HepG2 (cell line): ENCODE data around the gene SLX9. TPM values are rescaled to one million over a fixed set of nuclear protein-coding genes. Genes with fewer than 3 reads are reported as not detected.

Experiments used
- ATAC-seq: fragments of 200-7000 bp; cut with Tn5 transposase; 3 replicates; pipeline ENCODE4 v1.9.1; 2020; ENCODE audit warnings: mild to moderate bottlenecking, moderate library complexity
- BruUV-seq: library from RNA; stranded (reverse); fragments of 400-500 nt; replicated peaks from 2 replicates; lab custom pipeline; 2021; lab: Mats Ljungman, UMichigan
- CTCF ChIA-PET: fragments of 300-600 bp; formaldehyde crosslinking; extraction: SDS; loops from one replicate; lab custom pipeline; 2021; ENCODE audit warnings: low total read pairs, inconsistent platforms, low intra/inter-chr PET ratio; lab: Yijun Ruan, JAX
- POLR2A ChIA-PET: fragments of 350-600 bp; sonication (Branson Sonifier 250); formaldehyde crosslinking; loops from one replicate; lab custom pipeline; 2020; ENCODE audit warnings: antibody characterized with exemption, inconsistent platforms; lab: Yijun Ruan, JAX
- DNase-seq: peaks from one replicate; pipeline ENCODE4 v3.0.0-alpha.2; 2015; ENCODE audit warnings: low spot score
- FAIRE-seq: peaks from 3 replicates; lab custom pipeline; 2011; peaks lifted over from hg19 to GRCh38; lab: Jason Lieb, UNC
- H2AFZ ChIP-seq: one replicate; pipeline ENCODE4 v1.6.1; 2011; ENCODE audit warnings: low read length, inconsistent platforms
- H3K27ac ChIP-seq: fragments of 300-600 bp; 3 replicates; pipeline ENCODE4 v1.8.0; 2011; ENCODE audit warnings: mixed run types, mild to moderate bottlenecking, mixed read lengths, low read length, inconsistent platforms; ENCODE audit not compliant: insufficient read depth; ENCODE audit errors: extremely low read length
- H3K27me3 ChIP-seq, 2 experiments: fragments of 200-600 bp in 1 of 2; 2 replicates in 1 of 2; 3 replicates in 1 of 2; pipeline versions ENCODE4 v1.6.0 to v1.8.0; 2011; ENCODE audit warnings: low read length in 2 of 2, mild to moderate bottlenecking in 2 of 2, moderate library complexity in 2 of 2, inconsistent platforms in 1 of 2; ENCODE audit not compliant: insufficient read depth in 2 of 2, control insufficient read depth in 1 of 2
- H3K36me3 ChIP-seq, 2 experiments: fragments of 200-600 bp in 1 of 2; replicated peaks in 1 of 2; 2 replicates in 1 of 2; 3 replicates in 1 of 2; pipeline versions ENCODE4 v1.5.1 to v1.8.0; 2011; ENCODE audit warnings: low read length in 2 of 2, inconsistent platforms in 1 of 2; ENCODE audit not compliant: insufficient read depth in 2 of 2, control insufficient read depth in 1 of 2
- H3K4me1 ChIP-seq: 2 replicates; pipeline ENCODE4 v1.5.1; 2012; ENCODE audit warnings: low read length, inconsistent platforms; ENCODE audit not compliant: insufficient read depth
- H3K4me2 ChIP-seq: 2 replicates; pipeline ENCODE4 v1.6.0; 2011; ENCODE audit warnings: low read depth, low read length, inconsistent platforms
- H3K4me3 ChIP-seq, 3 experiments: fragments of 200-600 bp in 1 of 3; sonication (generic), shearing (Covaris generic) in 1 of 3; replicated peaks in 1 of 3; 2 replicates each; pipeline ENCODE4 v1.5.1; 2011 to 2016; ENCODE audit warnings: low read length in 3 of 3, inconsistent platforms in 2 of 3, low read depth in 2 of 3, mild to moderate bottlenecking in 2 of 3, control low read depth in 1 of 3, mixed read lengths in 1 of 3; ENCODE audit not compliant: insufficient read depth in 1 of 3
- H3K79me2 ChIP-seq: one replicate; pipeline ENCODE4 v1.6.1; 2011; ENCODE audit warnings: low read length, inconsistent platforms; ENCODE audit not compliant: insufficient read depth
- H3K9ac ChIP-seq: 2 replicates; pipeline ENCODE4 v1.6.0; 2011; ENCODE audit warnings: mild to moderate bottlenecking, low read depth, low read length, inconsistent platforms; ENCODE audit not compliant: insufficient read depth
- H3K9me3 ChIP-seq: 2 replicates; pipeline ENCODE4 v1.5.1; 2012; ENCODE audit warnings: mild to moderate bottlenecking, low read length
- H4K20me1 ChIP-seq: 2 replicates; pipeline ENCODE4 v1.6.0; 2011; ENCODE audit warnings: inconsistent platforms, mild to moderate bottlenecking, low read length, moderate library complexity; ENCODE audit not compliant: insufficient read depth
- AGO2 ChIP-seq: fragments of 200-400 bp; formaldehyde crosslinking; optimal IDR thresholded peaks from 2 replicates; pipeline ENCODE3; 2017; ENCODE audit warnings: mild to moderate bottlenecking, low read depth, low read length, moderate library complexity
- EZH2 ChIP-seq: conservative IDR thresholded peaks from 2 replicates; pipeline ENCODE4 v1.6.1; 2012; ENCODE audit warnings: mild to moderate bottlenecking, low read depth, low read length, moderate library complexity
- FOXA1 ChIP-seq, 2 experiments: fragments of 450-650 bp in 1 of 2; sonication (generic) in 1 of 2; formaldehyde crosslinking in 1 of 2; IDR thresholded peaks; 2 replicates each; pipeline versions ENCODE4 v1.4.0 to v1.6.1; 2016 to 2020; ENCODE audit warnings: missing genetic modification reagents in 1 of 2
- HNRNPL ChIP-seq: fragments of 200-400 bp; formaldehyde crosslinking; IDR thresholded peaks from 2 replicates; pipeline ENCODE4 v1.6.1; 2017; ENCODE audit warnings: mild to moderate bottlenecking, low read depth, low read length
- MAFF ChIP-seq: IDR thresholded peaks from 2 replicates; pipeline ENCODE4 v1.6.1; 2011; ENCODE audit warnings: low read depth, low read length, improper control_type of control experiment
- MAFK ChIP-seq, 2 experiments: IDR thresholded peaks in 1 of 2; conservative IDR thresholded peaks in 1 of 2; 2 replicates each; pipeline ENCODE4 v1.6.1; 2011; ENCODE audit warnings: improper control_type of control experiment in 2 of 2, low read length in 2 of 2
- MED8 ChIP-seq: sonication (generic); formaldehyde crosslinking; IDR thresholded peaks from 2 replicates; pipeline ENCODE4 v1.8.1; 2023; ENCODE audit warnings: mild to moderate bottlenecking, missing genetic modification reagents; ENCODE audit not compliant: insufficient replicate concordance
- NONO ChIP-seq, 2 experiments: fragments of 450-650 bp in 1 of 2; sonication (generic) in 1 of 2; formaldehyde crosslinking in 1 of 2; IDR thresholded peaks in 1 of 2; conservative IDR thresholded peaks in 1 of 2; 2 replicates each; pipeline versions ENCODE4 v1.6.1 to v1.8.0; 2017 to 2022; ENCODE audit warnings: mild to moderate bottlenecking in 1 of 2, missing genetic modification reagents in 1 of 2, moderate library complexity in 1 of 2
- ZNF343 ChIP-seq: sonication (generic); formaldehyde crosslinking; IDR thresholded peaks from 2 replicates; pipeline ENCODE4 v1.4.0; 2020; ENCODE audit warnings: mild to moderate bottlenecking, missing genetic modification reagents
- ZNF547 ChIP-seq: sonication (generic); formaldehyde crosslinking; IDR thresholded peaks from 2 replicates; pipeline ENCODE4 v1.5.1; 2020; ENCODE audit warnings: mild to moderate bottlenecking, missing genetic modification reagents
- WGBS: methylation state at CpG from one replicate; pipeline ENCODE4 v1.1.6; 2017; ENCODE audit warnings: low lambda C conversion rate; 5-methylcytosine and 5-hydroxymethylcytosine counted together
- in situ Hi-C: cut with HindIII; loops from 2 replicates; pipeline ENCODE4 v1.10.0; 2017; ENCODE audit warnings: low pct_unique_long_range_greater_than_20kb; ENCODE audit not compliant: extremely low pct_ligation_motif_present
- intact Hi-C: fragments of 100-400 bp; cut with micrococcal nuclease; formaldehyde crosslinking; loops from one replicate; pipeline ENCODE4 v1.10.0; 2022; ENCODE audit not compliant: unreplicated experiment
- polyA plus RNA-seq, 8 experiments: library from polyadenylated mRNA; depleted of rRNA in 3 of 8; stranded (reverse) in 7 of 8; unstranded in 1 of 8; fragments of >200 nt; fragmentation: Illumina TruSeq in 4 of 8; extraction: Trizol in 4 of 8; gene quantifications; 2 replicates each; pipeline versions ENCODE4 v1.2.1 to v1.2.3, GENCODE V29; 2011 to 2016; ENCODE audit warnings: low read depth in 4 of 8, missing spikeins in 1 of 8, mixed read lengths in 1 of 8; ENCODE audit not compliant: insufficient read depth in 1 of 8
- total RNA-seq, 5 experiments: library from RNA; depleted of rRNA; stranded (reverse); fragments of >200 nt; fragmentation: Illumina TruSeq; extraction: Trizol; gene quantifications; 2 replicates each; pipeline ENCODE4 v1.2.3, GENCODE V29; 2016; ENCODE audit warnings: low read depth in 1 of 5

Gene SLX9
- total and polyA plus RNA-seq, 2 of the 13 experiments (the other 11 are each of a cell fraction or from before 2014, with no cell fraction given): 21.0 to 47.1 TPM

DNA sequence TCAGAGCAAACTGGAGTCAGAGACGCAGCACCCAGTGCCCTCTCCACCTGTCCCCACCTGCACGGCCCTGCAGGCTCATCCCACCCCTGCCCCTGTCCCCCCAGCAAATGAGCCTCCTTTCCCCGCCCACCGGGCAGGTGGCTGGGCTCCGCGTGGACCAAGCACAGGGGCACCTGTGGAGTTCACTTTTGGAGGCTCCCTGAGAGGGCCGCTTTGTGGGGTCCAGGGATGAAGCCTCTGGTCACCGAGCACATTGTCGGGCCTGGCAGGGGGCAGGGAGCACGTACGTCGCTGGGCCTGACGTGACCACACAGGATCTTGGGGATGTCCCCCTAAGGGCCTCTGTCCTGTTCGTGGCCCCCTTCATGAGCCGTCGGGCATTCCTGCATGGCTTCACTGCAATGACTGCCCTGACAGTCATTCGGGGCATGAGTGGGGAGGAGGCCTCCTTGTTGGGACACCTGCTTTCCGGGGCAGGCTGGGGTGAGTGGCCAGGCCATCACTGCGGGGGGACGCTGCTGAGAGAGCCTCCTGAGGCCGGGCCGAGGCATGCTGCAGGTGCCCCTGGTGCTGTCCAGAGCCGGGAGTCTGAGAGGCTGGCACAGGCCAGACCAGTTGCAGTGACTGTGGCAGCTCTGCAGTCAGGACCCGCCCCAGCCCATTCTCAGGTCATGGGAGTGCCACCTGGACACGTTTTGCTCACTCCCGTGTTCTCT is 19.7 kb downstream of the SLX9 start:
- FAIRE-seq (no peak), DNase-seq (no peak), ATAC-seq (no peak)
- Histone ChIP-seq H4K20me1 (peaks cover 5% of the 10 kb centered on the region; the same call in 1 of the 2 replicates), H3K79me2 (peaks cover 34% of the 10 kb centered on the region), H3K27ac (no peak overlapping the region), H3K9ac (no peak overlapping the region), H3K4me3 (no peak overlapping the region)
- in situ Hi-C loops: no loop called here
- POLR2A ChIA-PET: no interaction called here
- BruUV-seq: no TSS peak
- TF ChIP-seq FOXA1 (IDR thresholded peaks at IDR 0.05): no peak
- no peak for TF ChIP-seq FOXA1 (CRISPR knock-in tag; IDR thresholded peaks at IDR 0.05)
- no peak for TF ChIP-seq ZNF547 (CRISPR knock-in tag)
- peak; percentile 46 for TF ChIP-seq AGO2
- TF ChIP-seq, all 625 proteins: peak for 1
- H3K36me3 ChIP-seq: peaks cover 33 to 77% of the 10 kb centered on the region in 2 experiments
- no peaks in the 10 kb centered on the region for H3K4me1 ChIP-seq
- intact Hi-C loops: no loop called here
- 100% methylated on average over 6 of the region's 26 CpGs for WGBS
- no peak overlapping the region for H2AFZ ChIP-seq
- H3K4me2 ChIP-seq: no peak overlapping the region
- no peaks in the 10 kb centered on the region for H3K27me3 ChIP-seq
- CTCF ChIA-PET: no interaction called here
- H3K9me3 ChIP-seq: no peaks in the 10 kb centered on the region

- WGBS: 96% methylated on average over 23 of the region's 23 CpGs
- no peak for ATAC-seq
- Histone ChIP-seq H3K4me3 (no peak overlapping the region), H3K36me3 (peaks cover 30 to 81% of the 10 kb centered on the region in 2 experiments), H4K20me1 (peaks cover 5% of the 10 kb centered on the region; the same call in 1 of the 2 replicates), H3K79me2 (peaks cover 32% of the 10 kb centered on the region), H2AFZ (no peak overlapping the region), H3K27me3 (no peaks in the 10 kb centered on the region), H3K4me2 (no peak overlapping the region), H3K9me3 (no peaks in the 10 kb centered on the region), H3K4me1 (no peaks in the 10 kb centered on the region), H3K9ac (no peak overlapping the region), H3K27ac (no peak overlapping the region)
- no peak for TF ChIP-seq EZH2
- TF ChIP-seq MAFK (conservative IDR thresholded peaks at IDR 0.05 in 1 of 2, IDR thresholded peaks at IDR 0.05 in 1 of 2; ENCODE audit: low read length in 2 of 2): peak; percentile 60 to 77
- TF ChIP-seq MAFF: peak; percentile 58; the same call in 1 of the 2 replicates
- TF ChIP-seq MED8 (CRISPR knock-in tag): no peak
- TF ChIP-seq ZNF343: no peak
- TF ChIP-seq NONO (IDR thresholded peaks at IDR 0.05): no peak
- TF ChIP-seq NONO (CRISPR knock-in tag; conservative IDR thresholded peaks at IDR 0.05): no peak
- 0 out of 2 replicates have a peak, but pooled peaks have one; percentile 24 for TF ChIP-seq HNRNPL
- intact Hi-C loops: no loop called here
- no TSS peak for BruUV-seq
- no peak for DNase-seq
- POLR2A ChIA-PET: no interaction called here
- FAIRE-seq: no peak
- in situ Hi-C loops: no loop called here
- CTCF ChIA-PET: no interaction called here
Measured at GRCh38 chr21:44960141-44961092, 20.6 kb downstream of the SLX9 start.
